GM12878 (cell line): ENCODE data around the gene GNAQ. TPM values are rescaled to one million over a fixed set of nuclear protein-coding genes. Genes with fewer than 3 reads are reported as not detected.
"Not testable (repeated sequence)": the region's sequence is repeated elsewhere in the genome, so short reads cannot be mapped to it uniquely, and the experiment has no call there.

ENCODE experiments used
- ATAC-seq: fragments of 200-7000 bp; cut with Tn5 transposase; 3 replicates; pipeline ENCODE4 v1.9.1; 2020; ENCODE audit warnings: mild to moderate bottlenecking, moderate library complexity
- BruUV-seq: library from RNA; stranded (reverse); fragments of 400-500 nt; replicated peaks from 2 replicates; lab custom pipeline; 2021; lab: Mats Ljungman, UMichigan
- CTCF ChIA-PET: fragments of 300-600 bp; sonication (Branson Sonifier 250); formaldehyde crosslinking; extraction: SDS; loops from one replicate; lab custom pipeline; 2021; ENCODE audit warnings: inconsistent platforms; lab: Yijun Ruan, JAX
- POLR2A ChIA-PET: fragments of 350-600 bp; formaldehyde crosslinking; extraction: SDS; loops from one replicate; lab custom pipeline; 2021; ENCODE audit warnings: inconsistent platforms; lab: Charles Lee
- RAD21 ChIA-PET: fragments of 300-600 bp; sonication (Branson Sonifier 250); formaldehyde crosslinking; loops from one replicate; lab custom pipeline; 2023; ENCODE audit warnings: antibody characterized with exemption; ENCODE audit not compliant: unreplicated experiment; lab: Charles Lee
- SMC1A ChIA-PET: fragments of 300-600 bp; sonication (Branson Sonifier 250); formaldehyde crosslinking; loops from one replicate; lab custom pipeline; 2023; ENCODE audit not compliant: unreplicated experiment, uncharacterized antibody; lab: Charles Lee
- DNase-seq: peaks from one replicate; pipeline ENCODE4 v3.0.0-alpha.2; 2011; ENCODE audit warnings: low read depth, low spot score
- FAIRE-seq: peaks from 3 replicates; lab custom pipeline; 2011; peaks lifted over from hg19 to GRCh38; lab: Jason Lieb, UNC
- H2AFZ ChIP-seq: 2 replicates; pipeline ENCODE4 v1.6.0; 2011; ENCODE audit warnings: low read depth, low read length, control low read depth; ENCODE audit not compliant: control insufficient read depth
- H3K27ac ChIP-seq: 2 replicates; pipeline ENCODE4 v1.5.1; 2011; ENCODE audit warnings: control low read depth; ENCODE audit not compliant: control insufficient read depth, insufficient read depth
- H3K27me3 ChIP-seq, 2 experiments: replicated peaks in 1 of 2; 2 replicates each; pipeline versions ENCODE4 v1.6.0 to v1.6.1; 2011; ENCODE audit warnings: low read length in 1 of 2; ENCODE audit not compliant: control insufficient read depth in 2 of 2, insufficient read depth in 2 of 2
- H3K36me3 ChIP-seq, 2 experiments: 2 replicates each; pipeline ENCODE4 v1.5.1; 2011; ENCODE audit warnings: low read length in 1 of 2; ENCODE audit not compliant: control insufficient read depth in 2 of 2, insufficient read depth in 2 of 2
- H3K4me1 ChIP-seq: 2 replicates; pipeline ENCODE4 v1.6.1; 2011; ENCODE audit warnings: mild to moderate bottlenecking, low read length, moderate library complexity, mixed read lengths; ENCODE audit not compliant: control insufficient read depth, insufficient read depth
- H3K4me2 ChIP-seq: 2 replicates; pipeline ENCODE4 v1.6.0; 2011; ENCODE audit warnings: control low read depth; ENCODE audit not compliant: control insufficient read depth, insufficient read depth
- H3K4me3 ChIP-seq: fragments of 200-600 bp; sonication (generic); 2 replicates; pipeline ENCODE4 v1.5.1; 2016
- H3K79me2 ChIP-seq: 2 replicates; pipeline ENCODE4 v1.6.0; 2011; ENCODE audit warnings: low read length; ENCODE audit not compliant: control insufficient read depth, insufficient read depth
- H3K9ac ChIP-seq: 2 replicates; pipeline ENCODE4 v1.8.0; 2011; ENCODE audit warnings: low read length, control low read depth, mixed read lengths; ENCODE audit not compliant: control insufficient read depth, insufficient read depth
- H3K9me3 ChIP-seq: replicated peaks from 3 replicates; pipeline ENCODE4 v1.5.1; 2011; ENCODE audit warnings: mild to moderate bottlenecking, low read length; ENCODE audit not compliant: control insufficient read depth, insufficient read depth
- H4K20me1 ChIP-seq: 2 replicates; pipeline ENCODE4 v1.6.0; 2011; ENCODE audit not compliant: control insufficient read depth, insufficient read depth
- E2F8 ChIP-seq: fragments of 450-650 bp; IDR thresholded peaks from 2 replicates; pipeline ENCODE4 v1.6.1; 2018; ENCODE audit warnings: mild to moderate bottlenecking, low read depth, moderate library complexity; ENCODE audit not compliant: partially characterized antibody
- POLR2A ChIP-seq: IDR thresholded peaks from 2 replicates; pipeline ENCODE4 v1.6.1; 2011; ENCODE audit warnings: low read depth, mild to moderate bottlenecking, low read length
- RFX5 ChIP-seq: IDR thresholded peaks from 2 replicates; pipeline ENCODE4 v1.6.1; 2011; ENCODE audit warnings: low read depth, low read length, improper control_type of control experiment
- WGBS: methylation state at CpG from one replicate; pipeline ENCODE4 v1.1.6; 2016; ENCODE audit warnings: low lambda C conversion rate; ENCODE audit not compliant: insufficient replicate concordance, insufficient coverage; ENCODE audit errors: missing lambda C conversion rate; 5-methylcytosine and 5-hydroxymethylcytosine counted together
- in situ Hi-C: fragments of 300-500 bp; cut with MboI; formaldehyde crosslinking; loops from 9 replicates; pipeline ENCODE4 v1.14.3; 2018; ENCODE audit warnings: mixed read lengths
- intact Hi-C: fragments of 100-400 bp; cut with micrococcal nuclease; formaldehyde crosslinking; loops from one replicate; pipeline ENCODE4 v1.14.2; 2022; ENCODE audit not compliant: unreplicated experiment
- polyA plus RNA-seq, 11 experiments: library from polyadenylated mRNA; depleted of rRNA in 4 of 11; unstranded in 6 of 11; stranded (reverse) in 5 of 11; fragments of >200 nt; fragmentation: Nextera tagmentation in 4 of 11; fragmentation: Illumina TruSeq in 1 of 11; extraction: Ambion mirVana in 4 of 11; extraction: Trizol in 1 of 11; gene quantifications; 1 replicate in 1 of 11; 2 replicates in 10 of 11; pipeline versions ENCODE4 v1.2.1 to v1.2.3, GENCODE V29; 2011 to 2016; ENCODE audit warnings: inconsistent platforms in 2 of 11, missing spikeins in 2 of 11, low read depth in 1 of 11
- total RNA-seq, 4 experiments: library from RNA; depleted of rRNA in 3 of 4; stranded (reverse); fragments of >200 nt in 3 of 4; fragmentation: Illumina TruSeq in 1 of 4; extraction: Trizol in 1 of 4; gene quantifications; 2 replicates each; pipeline versions ENCODE4 v1.2.1 to v1.2.3, GENCODE V29; 2013 to 2021

The GNAQ gene
- total and polyA plus RNA-seq, 10 of the 15 experiments (the other 5 are each of a cell fraction or from before 2014, with no cell fraction given): 0.15 to 47.2 (median 0.49) TPM

DNA sequence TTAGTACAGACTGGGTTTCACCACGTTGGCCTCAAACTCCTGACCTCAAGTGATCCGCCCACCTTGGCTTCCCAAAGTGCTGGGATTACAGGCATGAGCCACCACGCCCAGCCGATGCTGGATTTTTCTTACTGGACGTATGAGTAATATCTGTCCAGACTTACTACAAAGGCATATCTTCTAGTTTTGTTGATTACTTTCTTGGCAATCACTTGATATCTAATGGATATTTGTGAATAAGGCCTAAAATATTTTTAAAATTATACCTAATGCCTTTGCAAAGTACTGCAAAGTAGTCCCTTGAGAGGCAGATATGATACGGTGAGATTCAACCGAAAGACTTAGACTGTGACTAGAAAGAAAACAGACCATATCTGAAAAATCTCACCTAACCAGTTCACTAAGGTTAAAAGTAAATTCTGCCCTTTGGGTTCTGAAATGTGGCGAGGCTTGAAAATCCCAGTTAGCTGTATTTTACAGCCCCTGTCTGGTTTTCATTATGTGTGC lies 152.1 kb downstream of the GNAQ start:
- no peak overlapping the region for H3K9ac ChIP-seq

GRCh38 chr9:77878793-77879192 lies 152.8 kb downstream of the GNAQ start:
- not testable (repeated sequence) for H4K20me1 ChIP-seq, BruUV-seq

More for the DNA sequence above, 152.1 kb downstream of the GNAQ start:
- DNase-seq (no peak), ATAC-seq (peak; percentile 4; the same call in 2 of the 3 replicates), FAIRE-seq (no peak)
- no peak for TF ChIP-seq RFX5
- TF ChIP-seq E2F8: no peak
- TF ChIP-seq POLR2A: no peak
- ChIA-PET SMC1A (interaction anchor here (0.6 to 5.8 kb wide), 14 partner anchors 10 to 156 kb away, joined by 3 to 35 read pairs (median 3); no protein-coding TSS in a partner anchor), RAD21 (interaction anchor here (1.0 to 5.7 kb wide), 6 partner anchors 13 to 155 kb away, joined by 3 to 26 read pairs (median 4); no protein-coding TSS in a partner anchor), POLR2A (interaction anchor here (4.0 kb wide), 1 partner anchor 13 kb away, joined by 22 read pairs; no protein-coding TSS in a partner anchor), CTCF (interaction anchor here (0.8 to 1.5 kb wide), 3 partner anchors 39 to 97 kb away, joined by 3 read pairs; no protein-coding TSS in a partner anchor)
- Histone ChIP-seq H3K4me1 (no peaks in the 10 kb centered on the region), H3K9me3 (no peaks in the 10 kb centered on the region), H3K4me2 (no peak overlapping the region), H4K20me1 (no peaks in the 10 kb centered on the region), H3K27ac (no peak overlapping the region), H3K4me3 (no peak overlapping the region), H2AFZ (no peak overlapping the region), H3K27me3 (no peaks in the 10 kb centered on the region), H3K79me2 (no peaks in the 10 kb centered on the region), H3K36me3 (no peaks in the 10 kb centered on the region)
- in situ Hi-C loops (no loop called here), intact Hi-C loops (no loop called here)
- 54% methylated on average over 8 of the region's 8 CpGs for WGBS
- no TSS peak for BruUV-seq

More at GRCh38 chr9:77878793-77879192, 152.8 kb downstream of the GNAQ start:
- ChIA-PET RAD21 (interaction anchor here (1.7 to 5.7 kb wide), 2 partner anchors 14 kb away, joined by 4 to 26 read pairs; no protein-coding TSS in a partner anchor), SMC1A (interaction anchor here (1.2 to 2.7 kb wide), 3 partner anchors 9 to 49 kb away, joined by 3 to 18 read pairs (median 6); no protein-coding TSS in a partner anchor)
- H3K4me1 ChIP-seq, H3K27ac ChIP-seq, H3K27me3 ChIP-seq, FAIRE-seq, in situ Hi-C loops, H3K4me2 ChIP-seq, DNase-seq, H3K9me3 ChIP-seq, intact Hi-C loops, POLR2A ChIA-PET, H3K4me3 ChIP-seq, H3K9ac ChIP-seq, H3K36me3 ChIP-seq, H3K79me2 ChIP-seq, H2AFZ ChIP-seq, ATAC-seq, CTCF ChIA-PET: not testable (repeated sequence)
- WGBS: 0% methylated on average over 5 of the region's 5 CpGs
